ENCODE data around the gene TTC12. TPM values are rescaled to one million over a fixed set of nuclear protein-coding genes. Genes with fewer than 3 reads are reported as not detected.
"Not testable (repeated sequence)": the region's sequence is repeated elsewhere in the genome, so short reads cannot be mapped to it uniquely, and the experiment has no call there.

Gene TTC12
- total RNA-seq, 4 donors from 2014 or later = 4.4 to 19.1 (median 7.0) TPM

DNA sequence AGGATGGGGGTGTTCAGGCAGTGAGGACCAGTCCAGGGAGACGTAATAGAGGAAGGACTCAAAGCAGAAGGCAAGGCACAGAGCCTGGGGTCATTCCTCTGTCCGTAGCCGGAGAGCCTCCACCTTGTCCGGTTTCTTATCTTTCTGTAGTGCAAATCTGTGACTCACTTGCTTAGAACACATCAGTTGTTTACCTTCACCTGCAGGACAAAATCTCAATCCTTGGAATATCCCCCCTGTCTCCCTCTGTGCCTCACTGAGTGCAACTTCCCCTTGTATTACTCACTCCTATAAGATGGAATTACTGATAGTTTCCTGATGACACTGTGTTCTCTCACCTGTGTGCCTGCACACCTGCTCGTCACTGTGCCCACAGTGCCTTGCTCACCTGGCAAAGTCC lies 20.4 kb upstream of the TTC12 start:
- DNase-seq (ENCODE audit: low spot score) (no peak), ATAC-seq (ENCODE audit: low FRiP score) (no peak)

DNA sequence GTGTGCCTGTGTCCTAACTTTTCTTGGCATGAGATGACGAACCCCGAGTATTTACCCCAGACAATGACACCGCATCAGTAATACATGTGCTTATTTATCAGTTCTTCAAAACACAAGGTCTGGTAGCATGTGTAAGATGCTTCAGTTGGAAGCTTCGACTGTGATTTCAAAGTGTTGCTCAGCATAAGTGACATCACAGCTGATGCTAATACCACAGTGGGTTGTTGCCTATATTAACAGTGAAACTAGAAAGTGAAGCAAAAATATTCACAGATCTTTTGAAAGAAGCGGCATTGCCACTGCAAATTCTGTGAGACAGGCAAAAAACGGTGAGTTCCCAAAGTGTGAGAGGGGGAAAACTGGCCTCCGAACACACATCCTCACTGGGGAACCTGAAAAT lies 18.4 kb upstream of the TTC12 start:
- ATAC-seq (ENCODE audit: low FRiP score) = no peak
- DNase-seq (ENCODE audit: low spot score) = no peak
- TF ChIP-seq, protein P1, sequence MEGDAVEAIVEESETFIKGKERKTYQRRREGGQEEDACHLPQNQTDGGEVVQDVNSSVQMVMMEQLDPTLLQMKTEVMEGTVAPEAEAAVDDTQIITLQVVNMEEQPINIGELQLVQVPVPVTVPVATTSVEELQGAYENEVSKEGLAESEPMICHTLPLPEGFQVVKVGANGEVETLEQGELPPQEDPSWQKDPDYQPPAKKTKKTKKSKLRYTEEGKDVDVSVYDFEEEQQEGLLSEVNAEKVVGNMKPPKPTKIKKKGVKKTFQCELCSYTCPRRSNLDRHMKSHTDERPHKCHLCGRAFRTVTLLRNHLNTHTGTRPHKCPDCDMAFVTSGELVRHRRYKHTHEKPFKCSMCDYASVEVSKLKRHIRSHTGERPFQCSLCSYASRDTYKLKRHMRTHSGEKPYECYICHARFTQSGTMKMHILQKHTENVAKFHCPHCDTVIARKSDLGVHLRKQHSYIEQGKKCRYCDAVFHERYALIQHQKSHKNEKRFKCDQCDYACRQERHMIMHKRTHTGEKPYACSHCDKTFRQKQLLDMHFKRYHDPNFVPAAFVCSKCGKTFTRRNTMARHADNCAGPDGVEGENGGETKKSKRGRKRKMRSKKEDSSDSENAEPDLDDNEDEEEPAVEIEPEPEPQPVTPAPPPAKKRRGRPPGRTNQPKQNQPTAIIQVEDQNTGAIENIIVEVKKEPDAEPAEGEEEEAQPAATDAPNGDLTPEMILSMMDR (IDR thresholded peaks at IDR 0.05) = no peak

More for the DNA sequence above, 20.4 kb upstream of the TTC12 start:
- TF ChIP-seq, protein P1 (IDR thresholded peaks at IDR 0.05) = no peak

DNA sequence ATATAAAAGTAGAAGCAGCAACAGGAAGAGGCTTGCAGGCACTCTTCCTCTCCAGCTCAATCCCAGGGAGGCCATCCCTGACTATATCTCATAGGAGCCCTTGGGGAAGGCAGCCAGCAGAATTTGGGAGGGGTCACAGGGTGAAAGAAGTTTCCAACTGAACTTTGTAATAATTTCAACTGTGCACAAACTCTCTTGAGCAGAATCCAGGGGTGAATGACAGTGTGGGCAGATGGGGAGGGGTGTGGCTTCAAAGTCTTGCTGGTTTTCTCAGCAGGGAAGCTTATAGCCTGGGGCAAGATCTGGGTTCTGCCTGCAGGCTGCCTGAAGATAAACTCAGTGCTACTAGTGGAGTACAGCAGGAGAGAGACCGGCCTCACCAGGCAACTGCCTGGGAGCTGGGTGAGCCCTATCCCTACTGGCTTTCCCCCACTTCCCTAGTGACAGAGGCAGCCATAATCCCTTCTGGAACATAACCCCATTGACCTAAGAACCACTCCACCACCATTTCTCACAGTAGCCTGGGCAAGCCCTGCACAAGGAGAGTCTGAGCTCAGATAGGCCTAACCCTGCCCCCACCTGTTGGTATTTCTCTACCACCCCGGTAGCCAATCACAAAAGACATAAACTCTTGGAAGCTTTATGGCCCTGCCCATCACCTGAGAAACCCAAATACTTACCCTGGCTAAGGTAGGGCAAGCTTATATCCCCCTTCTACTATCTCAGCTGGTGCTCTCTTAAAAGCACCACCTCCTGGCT lies 17.8 kb upstream of the TTC12 start:
- ATAC-seq (ENCODE audit: low FRiP score) (no peak), DNase-seq (ENCODE audit: low spot score) (no peak)
- TF ChIP-seq, protein P1 (IDR thresholded peaks at IDR 0.05) = no peak

DNA sequence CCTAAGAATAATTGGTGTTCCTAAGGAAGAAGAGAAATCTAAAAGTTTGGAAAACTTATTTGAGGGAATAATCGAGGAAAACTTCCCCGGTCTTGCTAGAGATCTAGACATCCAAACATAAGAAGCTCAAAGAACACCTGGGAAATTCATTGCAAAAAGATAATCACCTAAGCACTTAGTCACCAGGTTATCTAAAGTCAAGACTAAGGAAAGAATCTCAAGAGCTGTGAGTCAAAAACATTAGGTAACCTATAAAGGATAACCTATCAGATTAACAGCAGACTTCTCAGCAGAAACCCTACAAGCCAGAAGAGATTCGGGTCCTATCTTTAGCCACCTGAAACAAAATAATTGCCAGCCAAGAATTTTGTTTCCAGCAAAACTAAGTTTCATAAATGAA lies 15.9 kb upstream of the TTC12 start:
- not testable (repeated sequence) for ATAC-seq (ENCODE audit: low FRiP score); DNase-seq (ENCODE audit: low spot score)

DNA sequence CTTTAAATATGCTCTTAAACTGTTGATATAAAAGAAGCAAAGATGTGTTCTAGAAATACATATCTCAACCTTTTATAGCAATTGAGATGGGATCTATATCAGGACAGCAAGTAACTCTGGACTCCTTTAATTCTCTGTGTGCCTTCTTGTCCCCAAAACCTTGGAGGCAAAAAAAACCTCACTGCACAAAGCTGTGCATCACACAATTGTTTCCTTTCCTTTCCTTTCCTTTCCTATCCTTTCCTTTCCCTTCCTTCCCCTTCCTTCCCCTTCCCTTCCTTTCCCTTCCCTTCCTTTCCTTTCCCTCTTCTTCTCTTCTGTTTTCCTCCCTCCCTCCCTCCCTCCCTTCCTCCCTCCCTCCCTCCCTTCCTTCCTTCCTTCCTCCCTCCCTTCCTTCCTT lies 9.5 kb upstream of the TTC12 start:
- DNase-seq (ENCODE audit: low spot score) = no peak
- no peak for ATAC-seq (ENCODE audit: low FRiP score)
- TF ChIP-seq, protein P1 (IDR thresholded peaks at IDR 0.05) = no peak

DNA sequence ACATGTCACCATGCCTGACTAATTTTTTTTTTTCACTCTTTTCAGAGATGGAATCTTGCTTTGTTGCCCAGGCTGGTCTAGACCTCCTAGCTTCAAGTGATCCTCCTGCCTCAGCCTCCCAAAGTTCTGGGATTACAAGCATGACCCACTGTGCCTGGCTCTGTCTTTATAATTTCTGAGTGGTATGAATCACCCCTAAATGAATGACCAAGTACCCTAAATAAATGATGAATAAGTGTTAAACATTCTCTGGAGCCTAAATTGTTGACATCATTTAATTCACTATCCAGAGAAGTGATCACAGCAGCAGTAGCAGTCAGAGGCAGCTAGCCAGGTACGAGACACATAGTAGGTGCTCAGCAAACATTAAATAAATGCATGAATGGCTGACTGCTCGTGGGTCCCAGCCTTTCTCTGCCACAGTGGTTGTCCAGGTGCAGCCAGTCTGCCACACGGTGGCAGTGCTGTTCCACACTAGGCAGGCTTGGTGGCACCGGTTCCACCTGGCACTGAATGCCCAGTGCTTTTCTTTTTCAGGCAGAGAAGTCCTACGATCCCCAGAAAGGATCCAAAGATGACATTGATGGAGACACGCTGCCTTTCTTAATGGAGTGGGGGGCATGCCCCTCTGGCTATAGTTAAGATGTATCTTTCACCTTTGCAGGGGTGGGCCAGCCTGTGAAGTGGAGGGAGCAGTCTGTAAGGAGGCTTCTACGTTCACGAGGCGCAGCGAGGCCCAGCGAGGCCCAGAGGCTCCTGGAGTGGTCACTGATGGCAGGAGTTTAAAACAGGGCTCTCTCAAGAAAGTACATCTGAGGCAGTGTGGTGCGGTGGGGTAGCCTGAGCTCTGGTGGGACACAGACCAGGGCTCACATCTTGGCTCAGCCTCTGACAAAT lies 8.7 kb upstream of the TTC12 start:
- TF ChIP-seq, protein P1 (IDR thresholded peaks at IDR 0.05) = peak in 2 of 3 donors; percentile 34 to 42

DNA sequence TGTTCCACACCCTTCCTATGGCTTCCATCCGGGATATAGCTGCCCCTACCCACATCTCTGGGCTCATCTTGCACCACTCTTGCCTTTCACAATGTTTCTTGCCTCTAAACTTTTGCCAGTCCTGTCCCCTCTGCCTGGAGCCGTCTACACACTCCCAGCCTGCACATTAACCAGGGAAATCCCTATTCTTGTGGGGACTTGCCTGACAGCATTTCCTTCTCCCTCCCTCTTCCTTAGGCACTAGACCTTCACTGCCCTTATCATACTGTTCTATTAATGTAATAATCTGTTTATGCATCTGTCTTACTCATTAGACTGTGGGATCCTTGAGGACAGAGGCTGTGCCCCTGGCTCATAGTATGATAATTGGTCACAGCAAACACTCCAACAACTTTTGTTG lies 5.8 kb upstream of the TTC12 start:
- DNase-seq (ENCODE audit: low spot score) (no peak), ATAC-seq (ENCODE audit: low FRiP score) (no peak)
- TF ChIP-seq, protein P1 (IDR thresholded peaks at IDR 0.05) = no peak

More for the DNA sequence above, 8.7 kb upstream of the TTC12 start:
- peak; percentile 49 for DNase-seq (ENCODE audit: low spot score)
- peak; percentile 78 for ATAC-seq (ENCODE audit: low FRiP score)
